Erythroblast (primary cell): ENCODE measurements around the gene CRHR1.

ENCODE experiments used
- GATA1 ChIP-seq: IDR thresholded peaks from 2 replicates; pipeline ENCODE4 v1.6.1; 2011; ENCODE audit warnings: low read depth, mild to moderate bottlenecking, control low read depth, low read length, moderate library complexity
- POLR2A ChIP-seq: IDR thresholded peaks from 2 replicates; pipeline ENCODE4 v1.6.1; 2011; ENCODE audit warnings: mild to moderate bottlenecking, low read length

DNA sequence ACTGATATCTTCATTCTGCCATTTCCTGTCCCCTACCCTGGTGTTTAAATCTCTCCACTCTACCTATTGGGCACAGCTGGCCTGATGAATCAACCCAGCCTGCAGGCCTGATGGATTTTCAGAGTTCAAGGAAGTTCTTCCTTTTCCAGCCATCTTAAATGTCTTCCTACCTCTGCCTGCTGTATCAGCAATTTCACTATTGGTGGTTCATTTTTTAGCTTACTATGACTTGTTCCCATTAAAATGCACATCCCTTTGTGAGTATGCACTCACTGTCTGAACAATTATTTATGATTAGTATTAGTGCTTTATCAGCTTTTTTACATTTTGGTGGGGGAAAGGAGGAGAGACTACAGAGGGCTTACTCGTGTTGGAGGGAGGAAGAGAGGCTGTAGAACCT is 48.6 kb upstream of the CRHR1 start:
- TF ChIP-seq POLR2A (no peak), GATA1 (no peak)
